PC-3 (cell line): ENCODE results near the gene WNT5A. TPM values are rescaled to one million over a fixed set of nuclear protein-coding genes. Genes with fewer than 3 reads are reported as not detected.

Source experiments
- ATAC-seq: fragments of 200-7000 bp; cut with Tn5 transposase; 2 replicates; pipeline ENCODE4 v1.9.1; 2020; ENCODE audit warnings: mild to moderate bottlenecking, moderate library complexity
- BruUV-seq: library from RNA; stranded (reverse); fragments of 400-500 nt; replicated peaks from 2 replicates; lab custom pipeline; 2021; lab: Mats Ljungman, UMichigan
- CTCF ChIA-PET: fragments of 300-600 bp; sonication (Branson Sonifier 250); formaldehyde crosslinking; loops from one replicate; lab custom pipeline; 2022; ENCODE audit warnings: antibody characterized with exemption; lab: Charles Lee
- POLR2A ChIA-PET: fragments of 300-600 bp; sonication (Branson Sonifier 250); formaldehyde crosslinking; loops from one replicate; lab custom pipeline; 2022; ENCODE audit warnings: antibody characterized with exemption; ENCODE audit not compliant: unreplicated experiment; lab: Charles Lee
- DNase-seq: peaks from one replicate; pipeline ENCODE4 v3.0.0-alpha.2; 2015
- H2AFZ ChIP-seq: fragments of 300-600 bp; sonication (generic); 2 replicates; pipeline ENCODE4 v1.6.0; 2016; ENCODE audit warnings: antibody characterized with exemption, low read length
- H3F3A ChIP-seq: fragments of 300-600 bp; sonication (generic); one replicate; pipeline ENCODE4 v1.6.0; 2017; ENCODE audit warnings: antibody characterized with exemption, low read length, control low read depth, mild to moderate bottlenecking; ENCODE audit not compliant: unreplicated experiment
- H3K27ac ChIP-seq: fragments of 300-600 bp; sonication (generic); 2 replicates; pipeline ENCODE4 v1.5.1; 2016; ENCODE audit warnings: mild to moderate bottlenecking, low read length
- H3K27me3 ChIP-seq: fragments of 300-600 bp; sonication (generic); 2 replicates; pipeline ENCODE4 v1.6.1; 2016; ENCODE audit warnings: low read length, mixed read lengths
- H3K36me3 ChIP-seq: fragments of 300-600 bp; sonication (generic); 2 replicates; pipeline ENCODE4 v1.6.1; 2016; ENCODE audit warnings: low read depth, mixed run types, low read length, mixed read lengths
- H3K4me1 ChIP-seq: fragments of 300-600 bp; sonication (generic); 2 replicates; pipeline ENCODE4 v1.5.1; 2016; ENCODE audit warnings: low read length; ENCODE audit not compliant: insufficient read depth
- H3K4me2 ChIP-seq: fragments of 300-600 bp; sonication (generic); 2 replicates; pipeline ENCODE4 v1.6.0; 2016; ENCODE audit warnings: low read length
- H3K4me3 ChIP-seq: fragments of 300-600 bp; sonication (generic); 2 replicates; pipeline ENCODE4 v1.5.1; 2016; ENCODE audit warnings: mild to moderate bottlenecking, low read length, mixed read lengths
- H3K79me2 ChIP-seq: fragments of 300-600 bp; sonication (generic); 2 replicates; pipeline ENCODE4 v1.6.1; 2017; ENCODE audit warnings: low read length, mixed read lengths
- H3K9ac ChIP-seq: fragments of 300-600 bp; sonication (generic); 2 replicates; pipeline ENCODE4 v1.6.0; 2016; ENCODE audit warnings: mild to moderate bottlenecking, low read length
- H3K9me2 ChIP-seq: fragments of 300-600 bp; sonication (generic); replicated peaks from 2 replicates; pipeline ENCODE4 v1.6.1; 2016; ENCODE audit warnings: mixed run types, low read length, mixed read lengths
- H3K9me3 ChIP-seq: fragments of 300-600 bp; sonication (generic); 2 replicates; pipeline ENCODE4 v1.6.1; 2016; ENCODE audit warnings: low read length, mixed read lengths
- H4K20me1 ChIP-seq: fragments of 300-600 bp; sonication (generic); 2 replicates; pipeline ENCODE4 v1.6.1; 2016; ENCODE audit warnings: low read length, mixed read lengths
- EZH2 ChIP-seq: fragments of 300-600 bp; sonication (generic); IDR thresholded peaks from one replicate; pipeline ENCODE4 v1.6.1; 2017; ENCODE audit warnings: antibody characterized with exemption, mild to moderate bottlenecking, low read length; ENCODE audit not compliant: unreplicated experiment
- EZH2phosphoT487 ChIP-seq: fragments of 300-600 bp; sonication (generic); IDR thresholded peaks from 2 replicates; pipeline ENCODE4 v1.6.1; 2018; ENCODE audit warnings: mild to moderate bottlenecking, antibody characterized with exemption, low read length, borderline replicate concordance
- intact Hi-C: fragments of 100-400 bp; cut with micrococcal nuclease; formaldehyde crosslinking; loops from 2 replicates; pipeline ENCODE4 v1.9.0; 2023
- total RNA-seq: library from RNA; depleted of rRNA; stranded (reverse); fragments of >200 nt; gene quantifications from 2 replicates; pipeline ENCODE4 v1.2.3, GENCODE V29; 2014
- TF ChIP-seq, protein P1 (sequence below): fragments of 300-600 bp; sonication (generic); conservative IDR thresholded peaks from 2 replicates; pipeline ENCODE4 v1.5.1; 2017; ENCODE audit warnings: antibody characterized with exemption, low read depth, mild to moderate bottlenecking, low read length

WNT5A gene
- total RNA-seq, 1 experiment from 2014 or later = 21.8 TPM

DNA sequence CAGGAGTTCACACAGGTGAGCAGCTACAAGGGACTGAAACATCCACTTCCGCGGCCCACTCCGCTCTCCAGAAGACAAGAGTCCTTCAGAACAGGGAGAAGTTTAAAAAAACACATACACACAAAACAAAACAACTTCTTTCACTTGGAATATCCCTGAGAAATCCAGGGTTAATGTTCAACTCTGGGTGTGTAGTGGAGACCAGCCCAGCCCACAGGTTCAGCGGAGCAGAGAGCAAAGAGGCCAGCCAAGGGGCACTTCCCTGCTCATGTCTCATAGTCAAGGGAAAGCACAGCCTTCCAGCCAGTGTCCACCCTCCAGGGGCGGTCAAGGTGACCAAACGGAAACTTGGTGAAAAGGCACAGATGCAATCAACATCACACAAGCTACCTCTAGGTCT lies 41.6 kb downstream of the WNT5A start:
- no peaks in the 10 kb centered on the region for H3F3A ChIP-seq
- H2AFZ ChIP-seq = no peak overlapping the region
- H4K20me1 ChIP-seq = no peaks in the 10 kb centered on the region
- H3K9me3 ChIP-seq = no peaks in the 10 kb centered on the region
- H3K27ac ChIP-seq = no peak overlapping the region
- ChIA-PET CTCF (no interaction called here), POLR2A (no interaction called here)
- intact Hi-C loops = no loop called here
- H3K4me3 ChIP-seq = no peak overlapping the region
- no peak overlapping the region for H3K9ac ChIP-seq
- no peak for TF ChIP-seq EZH2phosphoT487
- TF ChIP-seq, protein P1, sequence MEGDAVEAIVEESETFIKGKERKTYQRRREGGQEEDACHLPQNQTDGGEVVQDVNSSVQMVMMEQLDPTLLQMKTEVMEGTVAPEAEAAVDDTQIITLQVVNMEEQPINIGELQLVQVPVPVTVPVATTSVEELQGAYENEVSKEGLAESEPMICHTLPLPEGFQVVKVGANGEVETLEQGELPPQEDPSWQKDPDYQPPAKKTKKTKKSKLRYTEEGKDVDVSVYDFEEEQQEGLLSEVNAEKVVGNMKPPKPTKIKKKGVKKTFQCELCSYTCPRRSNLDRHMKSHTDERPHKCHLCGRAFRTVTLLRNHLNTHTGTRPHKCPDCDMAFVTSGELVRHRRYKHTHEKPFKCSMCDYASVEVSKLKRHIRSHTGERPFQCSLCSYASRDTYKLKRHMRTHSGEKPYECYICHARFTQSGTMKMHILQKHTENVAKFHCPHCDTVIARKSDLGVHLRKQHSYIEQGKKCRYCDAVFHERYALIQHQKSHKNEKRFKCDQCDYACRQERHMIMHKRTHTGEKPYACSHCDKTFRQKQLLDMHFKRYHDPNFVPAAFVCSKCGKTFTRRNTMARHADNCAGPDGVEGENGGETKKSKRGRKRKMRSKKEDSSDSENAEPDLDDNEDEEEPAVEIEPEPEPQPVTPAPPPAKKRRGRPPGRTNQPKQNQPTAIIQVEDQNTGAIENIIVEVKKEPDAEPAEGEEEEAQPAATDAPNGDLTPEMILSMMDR = no peak
- TF ChIP-seq EZH2 = no peak
- no peaks in the 10 kb centered on the region for H3K36me3 ChIP-seq
- H3K9me2 ChIP-seq = no peaks in the 10 kb centered on the region
- ATAC-seq (no peak), DNase-seq (no peak)
- no TSS peak for BruUV-seq
- H3K4me2 ChIP-seq = no peak overlapping the region
- no peaks in the 10 kb centered on the region for H3K79me2 ChIP-seq
- H3K27me3 ChIP-seq = no peaks in the 10 kb centered on the region
- peaks cover 14% of the 10 kb centered on the region; the same call in 1 of the 2 replicates for H3K4me1 ChIP-seq

DNA sequence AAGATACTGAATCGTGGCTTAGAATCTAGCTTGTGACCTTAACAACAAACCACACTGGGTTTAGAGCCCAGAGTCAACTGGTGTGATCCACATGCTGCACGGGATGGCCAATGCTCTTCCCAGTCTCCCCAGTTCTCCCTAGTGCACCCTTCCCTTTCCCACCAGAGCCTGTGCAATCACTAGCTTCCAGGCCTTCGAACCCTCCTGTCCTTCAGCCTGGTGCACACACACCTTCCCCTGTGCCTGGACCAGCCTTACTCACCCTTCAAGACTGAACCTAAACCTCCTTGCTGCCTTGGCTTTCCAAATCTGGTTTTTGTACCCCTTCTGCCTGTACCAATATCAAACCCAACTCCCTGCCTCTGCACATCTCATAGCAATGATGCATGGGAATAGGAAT lies 43.8 kb downstream of the WNT5A start:
- Histone ChIP-seq H3K4me1 (no peaks in the 10 kb centered on the region), H3K36me3 (no peaks in the 10 kb centered on the region), H4K20me1 (no peaks in the 10 kb centered on the region), H3K4me3 (no peak overlapping the region), H3F3A (no peaks in the 10 kb centered on the region), H3K9ac (no peak overlapping the region), H3K4me2 (no peak overlapping the region), H3K79me2 (no peaks in the 10 kb centered on the region), H3K27ac (no peak overlapping the region), H3K9me3 (no peaks in the 10 kb centered on the region), H2AFZ (no peak overlapping the region), H3K9me2 (no peaks in the 10 kb centered on the region; the same call in 1 of the 2 replicates), H3K27me3 (no peaks in the 10 kb centered on the region)
- TF ChIP-seq EZH2 (no peak), EZH2phosphoT487 (no peak)
- TF ChIP-seq, protein P1 = no peak
- DNase-seq (no peak), ATAC-seq (no peak)
- no TSS peak for BruUV-seq
- intact Hi-C loops = no loop called here
- ChIA-PET POLR2A (no interaction called here), CTCF (no interaction called here)

DNA sequence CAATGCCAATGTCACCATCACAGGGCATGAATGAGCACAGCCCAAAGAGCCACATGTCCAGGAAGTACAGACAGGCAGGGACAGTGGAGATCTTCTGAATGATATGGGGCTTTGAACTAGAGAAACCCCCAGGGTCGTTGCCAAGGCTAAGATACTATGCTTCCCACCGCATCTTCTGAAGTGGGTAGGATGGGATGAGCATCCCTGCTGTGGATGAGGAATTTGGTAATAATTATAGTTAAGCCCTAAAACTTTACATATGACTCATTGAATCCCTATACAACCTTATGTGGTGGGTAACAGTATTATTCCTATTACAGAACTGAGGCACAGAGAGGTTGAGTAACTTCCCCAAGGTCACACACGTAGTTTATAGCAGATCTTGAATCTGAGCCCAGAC lies 44.2 kb downstream of the WNT5A start:
- no peak overlapping the region for H3K4me2 ChIP-seq
- CTCF ChIA-PET = no interaction called here
- no peaks in the 10 kb centered on the region for H3K4me1 ChIP-seq
- H3K9me2 ChIP-seq = no peaks in the 10 kb centered on the region; the same call in 1 of the 2 replicates
- POLR2A ChIA-PET = no interaction called here
- no TSS peak for BruUV-seq
- H3K9me3 ChIP-seq = no peaks in the 10 kb centered on the region
- no peak overlapping the region for H3K9ac ChIP-seq
- no peaks in the 10 kb centered on the region for H4K20me1 ChIP-seq
- H3K27me3 ChIP-seq = no peaks in the 10 kb centered on the region
- intact Hi-C loops = no loop called here
- no peak overlapping the region for H2AFZ ChIP-seq
- ATAC-seq (no peak), DNase-seq (no peak)
- H3K27ac ChIP-seq = no peak overlapping the region
- TF ChIP-seq EZH2phosphoT487 (no peak), EZH2 (no peak)
- TF ChIP-seq, protein P1 = no peak
- no peak overlapping the region for H3K4me3 ChIP-seq
- no peaks in the 10 kb centered on the region for H3K79me2 ChIP-seq
- no peaks in the 10 kb centered on the region for H3K36me3 ChIP-seq
- H3F3A ChIP-seq = no peaks in the 10 kb centered on the region
